Measurements from ENCODE around the gene IDUA.

- TF ChIP-seq CTCF (IDR thresholded peaks at IDR 0.05) (no peak), EZH2 (IDR thresholded peaks at IDR 0.05; ENCODE audit: borderline replicate concordance, insufficient read depth, low read depth, low read length, poor library complexity, severe bottlenecking) (no peak)
Measured at GRCh38 chr4:1011666-1012033, 24.8 kb downstream of the IDUA start.

All from B cell (primary cell).